ENCODE measurements around the gene LGR4. TPM values are rescaled to one million over a fixed set of nuclear protein-coding genes. Genes with fewer than 3 reads are reported as not detected.

The LGR4 gene
- total and polyA plus RNA-seq, 9 of the 15 experiments (the other 6 are each of a cell fraction or from before 2014, with no cell fraction given) = 0.94 to 10.1 (median 5.8) TPM

DNA sequence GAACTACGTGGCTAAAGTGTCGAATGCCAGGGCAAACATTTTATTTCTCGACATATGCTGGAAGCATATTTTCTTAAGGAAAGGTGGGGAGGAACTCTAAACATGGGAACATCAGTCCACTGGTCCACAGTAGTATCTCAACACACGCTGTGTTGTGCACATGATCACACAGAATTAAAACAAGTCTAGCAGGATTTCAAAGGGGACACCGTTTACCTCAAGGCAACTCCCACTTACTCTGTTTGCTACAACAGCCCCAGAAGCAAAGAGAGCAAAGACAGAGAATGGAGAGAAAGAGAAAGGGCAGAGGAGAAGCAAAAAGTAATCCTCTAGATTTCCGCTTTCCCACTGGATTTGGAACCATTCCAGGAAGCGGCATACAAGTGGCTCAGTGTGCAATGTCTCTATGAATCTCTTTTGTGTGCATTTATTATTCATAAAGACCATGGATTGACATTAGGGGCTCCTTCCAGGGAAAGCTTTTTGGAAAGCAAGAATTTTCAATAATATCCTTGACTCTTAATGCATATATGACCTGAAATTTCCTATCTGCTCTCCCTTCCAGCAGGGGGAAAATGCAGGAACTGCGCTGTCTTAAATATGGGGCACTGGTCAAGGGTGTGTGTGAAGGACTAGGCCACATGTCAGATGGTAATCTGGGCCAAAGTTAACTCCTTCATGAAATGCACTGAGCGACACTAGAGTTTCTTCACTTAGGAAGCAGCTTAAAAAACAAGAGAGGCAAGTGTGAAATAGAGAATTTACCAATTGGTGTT, 74.8 kb downstream of the LGR4 start (continued):
- TF ChIP-seq, protein P1, sequence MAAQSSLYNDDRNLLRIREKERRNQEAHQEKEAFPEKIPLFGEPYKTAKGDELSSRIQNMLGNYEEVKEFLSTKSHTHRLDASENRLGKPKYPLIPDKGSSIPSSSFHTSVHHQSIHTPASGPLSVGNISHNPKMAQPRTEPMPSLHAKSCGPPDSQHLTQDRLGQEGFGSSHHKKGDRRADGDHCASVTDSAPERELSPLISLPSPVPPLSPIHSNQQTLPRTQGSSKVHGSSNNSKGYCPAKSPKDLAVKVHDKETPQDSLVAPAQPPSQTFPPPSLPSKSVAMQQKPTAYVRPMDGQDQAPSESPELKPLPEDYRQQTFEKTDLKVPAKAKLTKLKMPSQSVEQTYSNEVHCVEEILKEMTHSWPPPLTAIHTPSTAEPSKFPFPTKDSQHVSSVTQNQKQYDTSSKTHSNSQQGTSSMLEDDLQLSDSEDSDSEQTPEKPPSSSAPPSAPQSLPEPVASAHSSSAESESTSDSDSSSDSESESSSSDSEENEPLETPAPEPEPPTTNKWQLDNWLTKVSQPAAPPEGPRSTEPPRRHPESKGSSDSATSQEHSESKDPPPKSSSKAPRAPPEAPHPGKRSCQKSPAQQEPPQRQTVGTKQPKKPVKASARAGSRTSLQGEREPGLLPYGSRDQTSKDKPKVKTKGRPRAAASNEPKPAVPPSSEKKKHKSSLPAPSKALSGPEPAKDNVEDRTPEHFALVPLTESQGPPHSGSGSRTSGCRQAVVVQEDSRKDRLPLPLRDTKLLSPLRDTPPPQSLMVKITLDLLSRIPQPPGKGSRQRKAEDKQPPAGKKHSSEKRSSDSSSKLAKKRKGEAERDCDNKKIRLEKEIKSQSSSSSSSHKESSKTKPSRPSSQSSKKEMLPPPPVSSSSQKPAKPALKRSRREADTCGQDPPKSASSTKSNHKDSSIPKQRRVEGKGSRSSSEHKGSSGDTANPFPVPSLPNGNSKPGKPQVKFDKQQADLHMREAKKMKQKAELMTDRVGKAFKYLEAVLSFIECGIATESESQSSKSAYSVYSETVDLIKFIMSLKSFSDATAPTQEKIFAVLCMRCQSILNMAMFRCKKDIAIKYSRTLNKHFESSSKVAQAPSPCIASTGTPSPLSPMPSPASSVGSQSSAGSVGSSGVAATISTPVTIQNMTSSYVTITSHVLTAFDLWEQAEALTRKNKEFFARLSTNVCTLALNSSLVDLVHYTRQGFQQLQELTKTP (IDR thresholded peaks at IDR 0.05; ENCODE audit: low read depth in 1 of 2, partially characterized antibody in 2 of 2) = no peak
- TF ChIP-seq, protein P2, sequence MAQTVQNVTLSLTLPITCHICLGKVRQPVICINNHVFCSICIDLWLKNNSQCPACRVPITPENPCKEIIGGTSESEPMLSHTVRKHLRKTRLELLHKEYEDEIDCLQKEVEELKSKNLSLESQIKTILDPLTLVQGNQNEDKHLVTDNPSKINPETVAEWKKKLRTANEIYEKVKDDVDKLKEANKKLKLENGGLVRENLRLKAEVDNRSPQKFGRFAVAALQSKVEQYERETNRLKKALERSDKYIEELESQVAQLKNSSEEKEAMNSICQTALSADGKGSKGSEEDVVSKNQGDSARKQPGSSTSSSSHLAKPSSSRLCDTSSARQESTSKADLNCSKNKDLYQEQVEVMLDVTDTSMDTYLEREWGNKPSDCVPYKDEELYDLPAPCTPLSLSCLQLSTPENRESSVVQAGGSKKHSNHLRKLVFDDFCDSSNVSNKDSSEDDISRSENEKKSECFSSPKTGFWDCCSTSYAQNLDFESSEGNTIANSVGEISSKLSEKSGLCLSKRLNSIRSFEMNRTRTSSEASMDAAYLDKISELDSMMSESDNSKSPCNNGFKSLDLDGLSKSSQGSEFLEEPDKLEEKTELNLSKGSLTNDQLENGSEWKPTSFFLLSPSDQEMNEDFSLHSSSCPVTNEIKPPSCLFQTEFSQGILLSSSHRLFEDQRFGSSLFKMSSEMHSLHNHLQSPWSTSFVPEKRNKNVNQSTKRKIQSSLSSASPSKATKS (CRISPR knock-in tag; IDR thresholded peaks at IDR 0.05) = no peak
- no peak for TF ChIP-seq TSC22D4 (tag; IDR thresholded peaks at IDR 0.05)
- TF ChIP-seq ZSCAN29 (IDR thresholded peaks at IDR 0.05) = no peak
- no peak for TF ChIP-seq ZNF184 (CRISPR knock-in tag; IDR thresholded peaks at IDR 0.05)
- TF ChIP-seq ZNF263 (CRISPR knock-in tag; IDR thresholded peaks at IDR 0.05; ENCODE audit: borderline replicate concordance) = no peak
- TF ChIP-seq, protein P3, sequence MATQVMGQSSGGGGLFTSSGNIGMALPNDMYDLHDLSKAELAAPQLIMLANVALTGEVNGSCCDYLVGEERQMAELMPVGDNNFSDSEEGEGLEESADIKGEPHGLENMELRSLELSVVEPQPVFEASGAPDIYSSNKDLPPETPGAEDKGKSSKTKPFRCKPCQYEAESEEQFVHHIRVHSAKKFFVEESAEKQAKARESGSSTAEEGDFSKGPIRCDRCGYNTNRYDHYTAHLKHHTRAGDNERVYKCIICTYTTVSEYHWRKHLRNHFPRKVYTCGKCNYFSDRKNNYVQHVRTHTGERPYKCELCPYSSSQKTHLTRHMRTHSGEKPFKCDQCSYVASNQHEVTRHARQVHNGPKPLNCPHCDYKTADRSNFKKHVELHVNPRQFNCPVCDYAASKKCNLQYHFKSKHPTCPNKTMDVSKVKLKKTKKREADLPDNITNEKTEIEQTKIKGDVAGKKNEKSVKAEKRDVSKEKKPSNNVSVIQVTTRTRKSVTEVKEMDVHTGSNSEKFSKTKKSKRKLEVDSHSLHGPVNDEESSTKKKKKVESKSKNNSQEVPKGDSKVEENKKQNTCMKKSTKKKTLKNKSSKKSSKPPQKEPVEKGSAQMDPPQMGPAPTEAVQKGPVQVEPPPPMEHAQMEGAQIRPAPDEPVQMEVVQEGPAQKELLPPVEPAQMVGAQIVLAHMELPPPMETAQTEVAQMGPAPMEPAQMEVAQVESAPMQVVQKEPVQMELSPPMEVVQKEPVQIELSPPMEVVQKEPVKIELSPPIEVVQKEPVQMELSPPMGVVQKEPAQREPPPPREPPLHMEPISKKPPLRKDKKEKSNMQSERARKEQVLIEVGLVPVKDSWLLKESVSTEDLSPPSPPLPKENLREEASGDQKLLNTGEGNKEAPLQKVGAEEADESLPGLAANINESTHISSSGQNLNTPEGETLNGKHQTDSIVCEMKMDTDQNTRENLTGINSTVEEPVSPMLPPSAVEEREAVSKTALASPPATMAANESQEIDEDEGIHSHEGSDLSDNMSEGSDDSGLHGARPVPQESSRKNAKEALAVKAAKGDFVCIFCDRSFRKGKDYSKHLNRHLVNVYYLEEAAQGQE (IDR thresholded peaks at IDR 0.05; ENCODE audit: borderline replicate concordance) = no peak
- TF ChIP-seq, protein P3 (CRISPR knock-in tag; IDR thresholded peaks at IDR 0.05; ENCODE audit: low read depth) = no peak
- TF ChIP-seq ELF1 (tag; IDR thresholded peaks at IDR 0.05) = peak; percentile 41
- no peak for TF ChIP-seq MTA3 (IDR thresholded peaks at IDR 0.05; ENCODE audit: borderline replicate concordance)
- no peak for TF ChIP-seq ZNF584 (CRISPR knock-in tag; IDR thresholded peaks at IDR 0.05; ENCODE audit: low read depth)
- no peak for TF ChIP-seq ZNF133 (CRISPR knock-in tag; IDR thresholded peaks at IDR 0.05)
- TF ChIP-seq NR4A1 (CRISPR knock-in tag; IDR thresholded peaks at IDR 0.05) = no peak
- 0 out of 2 replicates have a peak, but pooled peaks have one; percentile 40 for TF ChIP-seq NR4A1 (tag; IDR thresholded peaks at IDR 0.05)
